ENCODE measurements around the gene CUL4A. TPM values are rescaled to one million over a fixed set of nuclear protein-coding genes. Genes with fewer than 3 reads are reported as not detected.

The CUL4A gene
- total and polyA plus RNA-seq, 2 experiments from 2014 or later = 67.5 to 195 TPM

GRCh38 chr13:113187883-113188665, 21.3 kb upstream of the CUL4A start (continued):
- TF ChIP-seq ZNF462 (CRISPR knock-in tag; IDR thresholded peaks at IDR 0.05) (no peak), CTCF (conservative IDR thresholded peaks at IDR 0.05; ENCODE audit: low read depth in 2 of 2) (no peak), EZH2 (IDR thresholded peaks at IDR 0.05; ENCODE audit: low read depth, unreplicated experiment) (no peak), STAT1 (IDR thresholded peaks at IDR 0.05; ENCODE audit: unreplicated experiment) (no peak), ZNF331 (CRISPR knock-in tag; IDR thresholded peaks at IDR 0.05; ENCODE audit: low read depth) (no peak)

- H2AFZ ChIP-seq = no peak overlapping the region
- H3K4me1 ChIP-seq (ENCODE audit: insufficient read depth) = no peaks in the 10 kb centered on the region
- H3K27me3 Mint-ChIP-seq (ENCODE audit: insufficient read depth, low read depth, poor library complexity) = peaks cover 2% of the 10 kb centered on the region
- no peak overlapping the region for H3K4me3 ChIP-seq
- peaks cover 5% of the 10 kb centered on the region for H4K20me1 ChIP-seq (replicated peaks; ENCODE audit: insufficient read depth)
- H3K4me3 Mint-ChIP-seq = no peak overlapping the region
- H3K9me3 Mint-ChIP-seq = no peaks in the 10 kb centered on the region; the same call in 2 of the 3 replicates
- no peak overlapping the region for H3K27ac Mint-ChIP-seq
- H3K27ac ChIP-seq (ENCODE audit: low read depth) = no peak overlapping the region
- H3K79me2 ChIP-seq (replicated peaks; ENCODE audit: insufficient read depth) = peaks cover 7% of the 10 kb centered on the region; the same call in 1 of the 2 replicates
- peaks cover 77% of the 10 kb centered on the region for H3K36me3 Mint-ChIP-seq (ENCODE audit: low read depth)
- peaks cover 44% of the 10 kb centered on the region; the same call in 1 of the 2 replicates for H3K36me3 ChIP-seq (ENCODE audit: insufficient read depth)
- TF ChIP-seq ZNF331 (CRISPR knock-in tag; IDR thresholded peaks at IDR 0.05; ENCODE audit: low read depth) = no peak
- no peak for TF ChIP-seq CREB1 (CRISPR knock-in tag; IDR thresholded peaks at IDR 0.05; ENCODE audit: low read depth)
- no peak for TF ChIP-seq EZH2phosphoT487 (IDR thresholded peaks at IDR 0.05; ENCODE audit: unreplicated experiment)
- H3K4me1 Mint-ChIP-seq = no peaks in the 10 kb centered on the region
- H3F3A ChIP-seq (replicated peaks; ENCODE audit: low read depth) = 0 out of 2 replicates have a peak, but pooled peaks cover 4% of the 10 kb centered on the region
- DNase-seq (ENCODE audit: low spot score) = no peak
- no peak for ATAC-seq
- no peak overlapping the region for H3K4me2 ChIP-seq
- no peaks in the 10 kb centered on the region for H3K9me2 ChIP-seq (ENCODE audit: insufficient read depth)
- H3K27me3 ChIP-seq (ENCODE audit: insufficient read depth) = no peaks in the 10 kb centered on the region
Observed at GRCh38 chr13:113190181-113190580, 19.2 kb upstream of the CUL4A start.
